ENCODE data around the gene DRGX.

Gene DRGX

GRCh38 chr10:49382226-49382625 lies 13.7 kb downstream of the DRGX start:
- no peak for DNase-seq (ENCODE audit: low read depth in 2 of 2)

GRCh38 chr10:49381111-49381900 lies 14.6 kb downstream of the DRGX start:
- DNase-seq (ENCODE audit: low read depth in 2 of 2), result no peak

GRCh38 chr10:49379596-49380410 lies 16.1 kb downstream of the DRGX start:
- no peak for DNase-seq (ENCODE audit: low read depth in 2 of 2)

- DNase-seq (ENCODE audit: low read depth in 2 of 2), result no peak
Measured at GRCh38 chr10:49377256-49377655, 18.6 kb downstream of the DRGX start.

- DNase-seq (ENCODE audit: low read depth in 2 of 2), result no peak
Measured at GRCh38 chr10:49375611-49376010, 20.3 kb downstream of the DRGX start.

- DNase-seq (ENCODE audit: low read depth in 2 of 2), result no peak
Measured at GRCh38 chr10:49374740-49375139, 21.1 kb downstream of the DRGX start.

- no peak for DNase-seq (ENCODE audit: low read depth in 2 of 2)
Measured at GRCh38 chr10:49373361-49373760, 22.5 kb downstream of the DRGX start.

- DNase-seq (ENCODE audit: low read depth in 2 of 2), result no peak
Measured at GRCh38 chr10:49371967-49372366, 23.9 kb downstream of the DRGX start.

GRCh38 chr10:49370326-49371100 lies 25.4 kb downstream of the DRGX start:
- DNase-seq (ENCODE audit: low read depth in 2 of 2), result no peak

- no peak for DNase-seq (ENCODE audit: low read depth in 2 of 2)
Measured at GRCh38 chr10:49369216-49370162, 26.4 kb downstream of the DRGX start.

- no peak for DNase-seq (ENCODE audit: low read depth in 2 of 2)
Measured at GRCh38 chr10:49368256-49368655, 27.6 kb downstream of the DRGX start.

- no peak for DNase-seq (ENCODE audit: low read depth in 2 of 2)
Measured at GRCh38 chr10:49367600-49367999, 28.3 kb downstream of the DRGX start.

GRCh38 chr10:49366460-49366859 lies 29.4 kb downstream of the DRGX start:
- no peak for DNase-seq (ENCODE audit: low read depth in 2 of 2)

- no peak for DNase-seq (ENCODE audit: low read depth in 2 of 2)
Measured at GRCh38 chr10:49365675-49366415, 30.0 kb downstream of the DRGX start.

GRCh38 chr10:49365275-49365674 lies 30.6 kb downstream of the DRGX start:
- no peak for DNase-seq (ENCODE audit: low read depth in 2 of 2)

GRCh38 chr10:49364747-49365146 lies 31.1 kb downstream of the DRGX start:
- DNase-seq (ENCODE audit: low read depth in 2 of 2), result no peak

- no peak for DNase-seq (ENCODE audit: low read depth in 2 of 2)
Measured at GRCh38 chr10:49364051-49364450, 31.8 kb downstream of the DRGX start.

- no peak for DNase-seq (ENCODE audit: low read depth in 2 of 2)
Measured at GRCh38 chr10:49363309-49364031, 32.4 kb downstream of the DRGX start.

GRCh38 chr10:49362596-49363260 lies 33.2 kb downstream of the DRGX start:
- DNase-seq (ENCODE audit: low read depth in 2 of 2), result no peak
